Right lobe of liver (tissue), 4 donors: ENCODE measurements around the gene VPS11.

Experiments used
- CTCF ChIP-seq, 4 donors: fragments of 200-600 bp in 3 of 4; fragments of 450-650 bp in 1 of 4; IDR thresholded peaks; one replicate each; pipeline versions ENCODE4 v1.5.1 to v1.8.0; 2016 to 2022; ENCODE audit warnings: antibody characterized with exemption in 4 of 4, mild to moderate bottlenecking in 2 of 4
- POLR2A ChIP-seq: fragments of 450-650 bp; IDR thresholded peaks from one replicate; pipeline ENCODE4 v1.6.1; 2017; ENCODE audit warnings: antibody characterized with exemption, mild to moderate bottlenecking
- donor health status: DM: no; HTN: no; CAD: no.
- donor health status: DM: no; HTN: no; CAD: no.
- donor health status: DM: no; HTN: yes; CAD: no.

DNA sequence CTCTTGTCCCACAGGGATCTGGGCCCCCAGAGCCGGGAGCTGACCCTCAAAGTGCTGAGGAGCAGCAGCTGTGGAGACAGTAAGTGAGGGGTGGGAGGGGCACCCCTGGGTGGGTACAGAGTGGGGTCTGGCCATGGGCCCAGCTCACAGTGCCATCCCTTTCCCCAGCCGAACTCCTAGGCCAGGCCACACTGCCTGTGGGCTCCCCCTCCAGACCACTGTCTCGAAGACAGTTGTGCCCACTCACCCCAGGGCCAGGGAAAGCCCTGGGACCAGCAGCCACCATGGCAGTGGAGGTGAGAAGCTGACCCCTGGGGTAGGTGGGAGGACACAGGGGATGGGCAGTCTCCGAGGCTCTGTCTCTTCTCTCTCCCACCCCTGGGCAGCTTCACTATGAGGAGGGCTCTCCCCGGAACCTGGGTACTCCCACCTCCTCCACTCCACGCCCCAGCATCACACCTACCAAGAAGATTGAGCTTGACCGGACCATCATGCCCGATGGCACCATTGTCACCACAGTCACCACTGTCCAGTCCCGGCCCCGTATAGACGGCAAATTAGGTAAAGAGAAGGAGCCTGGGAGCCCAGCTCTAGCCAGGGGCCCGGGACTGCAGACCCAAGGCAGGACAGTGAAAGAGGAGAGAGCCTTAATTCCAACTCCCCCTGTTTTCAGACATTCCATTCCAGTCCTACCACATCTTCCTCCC, 44.8 kb downstream of the VPS11 start:
- TF ChIP-seq CTCF (IDR thresholded peaks at IDR 0.05) (no peak), POLR2A (no peak)
